Measurements from ENCODE around the gene PRDX3. TPM values are rescaled to one million over a fixed set of nuclear protein-coding genes. Genes with fewer than 3 reads are reported as not detected.
"Not testable (repeated sequence)": the region's sequence is repeated elsewhere in the genome, so short reads cannot be mapped to it uniquely, and the experiment has no call there.

The PRDX3 gene
- total RNA-seq, 2 donors from 2014 or later: 125 to 134 TPM

DNA sequence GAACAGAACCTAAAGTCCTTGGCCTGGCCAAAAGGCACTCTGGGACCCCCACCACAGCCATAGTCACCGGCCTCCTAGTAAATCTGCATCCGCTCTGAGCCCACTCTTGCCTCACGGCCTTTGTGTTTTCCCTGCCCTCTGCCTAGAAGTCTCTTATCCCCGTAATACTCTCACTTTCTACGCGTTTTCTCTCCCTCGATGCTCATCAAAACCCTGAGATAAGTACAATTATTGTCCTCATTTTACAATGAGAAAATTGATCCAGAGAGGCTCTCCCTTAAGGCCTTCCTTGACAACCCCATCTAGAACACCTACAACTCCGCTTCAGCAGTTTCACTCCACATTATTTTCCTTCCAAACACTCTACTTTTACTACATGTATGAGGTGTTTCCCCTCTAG lies 11.6 kb downstream of the PRDX3 start:
- DNase-seq: no peak
- no peak for ATAC-seq (replicated peaks in 1 of 2)
- Mint-ChIP-seq H3K4me3 (peak overlapping the region; percentile 90 to 92), H3K27me3 (ENCODE audit: low read depth) (no peaks in the 10 kb centered on the region), H3K27ac (peak overlapping the region; percentile 26), H3K9me3 (no peaks in the 10 kb centered on the region), H3K4me1 (ENCODE audit: low read depth) (peaks cover 44% of the 10 kb centered on the region), H3K36me3 (ENCODE audit: insufficient read depth in 2 of 2) (peaks cover 11 to 22% of the 10 kb centered on the region in 2 donors)

DNA sequence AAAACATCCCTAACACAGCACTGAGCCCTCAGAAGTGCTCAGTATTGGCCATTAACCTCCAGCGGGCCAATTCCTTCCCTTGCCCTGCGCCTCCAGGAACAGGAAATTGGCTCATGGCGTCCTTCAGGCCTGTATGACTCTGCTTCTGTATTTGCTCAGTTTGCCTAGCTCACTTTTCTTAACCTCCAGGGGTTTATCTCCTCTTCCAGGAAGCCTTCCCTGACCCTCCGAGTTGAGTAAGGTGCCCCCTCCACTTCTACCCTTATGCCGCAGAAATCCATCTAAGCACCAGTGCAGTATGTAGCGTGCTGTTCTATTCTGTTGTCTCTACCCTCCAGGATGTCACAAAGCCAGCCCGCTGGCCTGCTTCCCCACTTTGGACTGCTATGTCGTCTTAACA lies 12.0 kb downstream of the PRDX3 start:
- peak overlapping the region; percentile 90 to 92 for H3K4me3 Mint-ChIP-seq
- H3K4me1 Mint-ChIP-seq (ENCODE audit: low read depth): peaks cover 49% of the 10 kb centered on the region
- ATAC-seq (replicated peaks in 1 of 2) (no peak), DNase-seq (no peak)
- H3K9me3 Mint-ChIP-seq: no peaks in the 10 kb centered on the region
- peaks cover 11 to 22% of the 10 kb centered on the region in 2 donors for H3K36me3 Mint-ChIP-seq (ENCODE audit: insufficient read depth in 2 of 2)
- peak overlapping the region; percentile 23 for H3K27ac Mint-ChIP-seq
- no peaks in the 10 kb centered on the region for H3K27me3 Mint-ChIP-seq (ENCODE audit: low read depth)

DNA sequence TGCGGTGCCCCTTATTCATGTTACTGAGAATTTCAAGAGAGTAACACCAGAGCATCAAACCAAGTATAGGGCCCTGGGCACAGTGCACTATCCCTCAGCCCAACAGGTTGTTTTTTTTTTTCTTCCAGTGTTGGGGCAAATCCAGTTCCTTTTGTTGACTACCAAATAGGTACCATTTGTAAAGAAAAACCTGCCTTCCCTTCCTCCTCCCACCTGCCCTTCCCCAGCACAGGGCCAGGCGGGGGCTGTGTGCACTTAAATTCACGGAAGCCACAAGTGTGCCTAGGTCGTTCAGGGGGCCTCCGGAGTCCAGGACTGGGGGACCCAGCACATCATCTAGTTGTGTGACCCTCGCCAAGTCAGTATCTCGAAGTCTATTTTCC lies 12.5 kb downstream of the PRDX3 start:
- Mint-ChIP-seq H3K27ac (peak overlapping the region; percentile 23), H3K27me3 (ENCODE audit: low read depth) (no peaks in the 10 kb centered on the region), H3K4me3 (peak overlapping the region; percentile 90 to 92), H3K36me3 (ENCODE audit: insufficient read depth in 2 of 2) (peaks cover 11 to 22% of the 10 kb centered on the region in 2 donors), H3K9me3 (no peaks in the 10 kb centered on the region), H3K4me1 (ENCODE audit: low read depth) (peaks cover 52% of the 10 kb centered on the region)
- DNase-seq (no peak), ATAC-seq (replicated peaks in 1 of 2) (peak; percentile 5 to 10)

DNA sequence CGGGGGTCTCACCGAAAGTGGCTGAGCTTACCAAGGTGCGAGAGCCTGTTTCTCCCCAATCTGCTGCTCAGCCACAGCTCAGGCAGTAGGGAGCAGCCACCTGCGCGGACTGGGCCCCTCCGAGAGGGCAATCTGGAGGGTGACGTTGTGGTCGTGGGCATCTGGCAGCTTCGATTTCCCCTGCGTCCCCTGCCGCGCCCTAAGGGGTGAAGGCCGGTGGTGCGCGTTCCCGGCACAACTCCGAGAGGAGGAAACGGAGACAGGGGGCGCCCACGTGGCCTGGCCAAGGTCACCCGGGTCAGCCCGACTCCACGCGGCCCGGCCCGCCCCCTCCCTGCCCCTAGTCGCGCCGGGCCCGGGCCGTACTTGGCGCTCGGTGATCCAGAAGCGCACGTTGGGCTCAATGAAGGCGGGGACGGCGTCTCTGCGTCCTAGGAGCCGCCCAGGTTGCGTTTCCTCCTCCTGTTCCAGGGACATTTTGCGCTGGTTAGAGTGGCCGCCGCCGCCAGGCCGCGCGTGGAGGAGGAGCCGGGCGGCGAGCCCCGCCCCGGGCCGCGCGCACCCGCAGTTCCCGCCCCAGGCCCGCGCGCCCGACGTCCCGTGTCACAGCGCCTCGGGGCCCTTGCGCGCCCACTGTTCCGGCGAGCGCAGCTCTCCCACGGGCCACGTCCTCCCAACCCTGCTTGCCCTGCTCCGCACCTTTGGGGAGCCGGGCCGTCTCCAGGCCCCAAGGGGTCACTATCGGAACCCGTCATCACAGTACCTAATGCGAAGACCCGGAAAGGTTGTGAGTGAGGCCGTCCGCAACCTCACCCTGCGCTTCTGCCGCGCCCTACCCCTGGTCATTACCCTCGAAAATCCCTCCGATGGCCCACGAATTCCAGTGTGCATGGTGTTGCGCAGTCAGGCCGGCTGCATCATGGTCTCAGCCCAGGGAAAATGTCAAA lies 13.2 kb downstream of the PRDX3 start, which contains the start of gene SFXN4:
Gene SFXN4, minus strand, starts transcription at position 544 of the 947 bp plus-strand sequence. Its CDS starts 67 bp downstream, at position 477.
- Mint-ChIP-seq H3K4me1 (ENCODE audit: low read depth) (peaks cover 52% of the 10 kb centered on the region), H3K9me3 (no peaks in the 10 kb centered on the region), H3K4me3 (peak within 1 kb of the TSS; percentile 90 to 92), H3K27ac (peak within 1 kb of the TSS; percentile 68), H3K27me3 (ENCODE audit: low read depth) (no peaks in the 10 kb centered on the region), H3K36me3 (ENCODE audit: insufficient read depth in 2 of 2) (peaks cover 11 to 22% of the 10 kb centered on the region in 2 donors)
- DNase-seq: peak; percentile 83 to 88
- peak; percentile 94 for ATAC-seq (replicated peaks in 1 of 2)

DNA sequence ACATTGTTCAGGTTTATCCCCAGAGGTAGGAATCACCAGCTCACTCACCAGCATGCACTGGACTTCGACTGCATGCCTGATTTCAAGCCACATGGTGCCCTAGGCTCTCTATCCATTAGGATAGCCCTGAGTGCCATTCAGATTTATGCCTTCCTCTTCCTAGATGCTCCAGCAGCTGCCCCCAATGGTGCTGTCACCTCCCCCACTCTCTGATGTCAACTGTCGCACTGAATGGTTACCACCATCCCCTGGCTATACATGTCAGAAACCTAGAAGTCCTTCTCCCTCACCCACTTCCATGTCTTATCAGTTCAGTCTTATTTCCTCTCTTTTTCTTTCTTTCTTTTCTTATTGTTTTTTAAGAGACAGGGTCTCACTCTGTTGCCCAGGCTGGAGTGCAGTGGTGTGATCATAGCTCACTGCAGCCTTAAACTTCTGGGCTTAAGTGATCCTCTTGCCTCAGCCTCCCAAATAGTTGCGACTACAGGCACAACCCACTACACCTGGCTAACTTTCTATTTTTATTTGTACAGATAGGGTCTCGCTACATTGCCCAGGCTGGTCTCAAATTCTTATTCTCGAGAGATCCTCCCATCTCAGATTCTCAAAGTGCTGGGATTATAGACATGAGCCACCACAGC lies 16.0 kb downstream of the PRDX3 start:
- H3K4me3 Mint-ChIP-seq: peak overlapping the region in 1 of 2 donors; percentile 1
- H3K36me3 Mint-ChIP-seq (ENCODE audit: insufficient read depth in 2 of 2): peaks cover 3 to 16% of the 10 kb centered on the region in 2 donors
- H3K4me1 Mint-ChIP-seq (ENCODE audit: low read depth): peaks cover 50% of the 10 kb centered on the region
- H3K27me3 Mint-ChIP-seq (ENCODE audit: low read depth): no peaks in the 10 kb centered on the region
- no peaks in the 10 kb centered on the region for H3K9me3 Mint-ChIP-seq
- no peak for ATAC-seq (replicated peaks in 1 of 2)
- DNase-seq: no peak
- H3K27ac Mint-ChIP-seq: peak overlapping the region; percentile 4

DNA sequence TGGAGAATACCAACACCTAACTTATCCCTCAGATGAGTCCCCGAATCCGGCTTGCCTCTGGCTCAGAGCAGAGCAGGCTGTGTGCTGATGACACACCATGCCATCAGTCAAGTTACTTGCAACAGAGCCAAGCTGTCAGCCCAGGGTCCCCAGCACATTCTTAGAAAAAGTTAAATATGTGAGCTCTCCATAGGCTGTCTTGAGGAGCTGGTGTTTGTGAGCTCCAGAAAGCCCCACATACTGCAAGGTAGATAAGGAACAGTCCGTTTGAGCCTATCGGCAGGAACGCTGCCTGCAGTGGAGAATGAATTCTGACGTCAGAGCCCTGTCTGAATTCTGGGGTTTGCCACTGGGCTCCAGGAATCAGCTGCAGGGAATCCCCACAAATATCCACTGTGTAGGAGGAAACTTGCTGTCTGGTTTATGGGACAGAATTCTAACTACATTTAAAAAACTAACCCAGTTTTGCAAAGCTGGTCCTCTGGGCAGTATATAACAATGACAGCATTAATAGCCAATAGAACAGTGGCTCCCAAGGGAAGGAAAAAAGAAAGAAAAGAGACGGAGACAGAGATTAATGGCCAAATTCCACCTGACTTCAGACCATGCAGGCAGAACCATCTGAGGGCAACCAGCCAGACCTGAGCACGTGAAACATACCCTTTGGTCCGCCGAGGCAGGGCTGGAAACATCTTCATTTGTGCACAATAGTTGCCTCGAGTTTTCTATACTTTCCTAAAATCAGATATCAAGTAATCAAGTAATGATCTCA lies 16.7 kb downstream of the PRDX3 start:
- no peak for DNase-seq

DNA sequence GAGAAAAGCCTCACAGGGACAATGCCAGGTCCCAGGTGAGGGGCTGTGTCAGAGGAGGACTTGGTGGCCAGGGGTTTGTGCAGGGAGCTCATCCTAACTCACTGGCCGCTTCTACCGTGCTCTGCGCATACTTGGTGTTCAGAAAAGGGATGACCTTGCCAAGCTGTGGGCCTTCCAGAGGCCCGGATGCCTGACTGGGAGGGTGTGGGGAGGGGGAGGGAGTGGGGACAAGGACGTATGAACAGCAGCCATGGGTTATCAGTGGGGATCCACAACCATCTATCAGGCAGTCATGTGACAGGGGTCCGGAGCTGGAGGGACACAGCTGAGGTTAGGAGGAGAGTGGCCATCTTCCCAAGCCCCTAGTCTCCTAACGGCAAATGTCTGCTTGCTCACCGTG lies 19.3 kb downstream of the PRDX3 start:
- peaks cover 30% of the 10 kb centered on the region for H3K4me1 Mint-ChIP-seq (ENCODE audit: low read depth)
- H3K4me3 Mint-ChIP-seq: no peak overlapping the region
- H3K36me3 Mint-ChIP-seq (ENCODE audit: insufficient read depth in 2 of 2): peaks cover 5 to 24% of the 10 kb centered on the region in 2 donors
- no peak for ATAC-seq (replicated peaks in 1 of 2)
- no peak overlapping the region for H3K27ac Mint-ChIP-seq
- no peaks in the 10 kb centered on the region for H3K9me3 Mint-ChIP-seq
- no peaks in the 10 kb centered on the region for H3K27me3 Mint-ChIP-seq (ENCODE audit: low read depth)
- no peak for DNase-seq

More for the DNA sequence above, 16.7 kb downstream of the PRDX3 start:
- H3K4me1 Mint-ChIP-seq (ENCODE audit: low read depth): peaks cover 43% of the 10 kb centered on the region
- no peak overlapping the region for H3K27ac Mint-ChIP-seq
- H3K9me3 Mint-ChIP-seq: no peaks in the 10 kb centered on the region
- H3K36me3 Mint-ChIP-seq (ENCODE audit: insufficient read depth in 2 of 2): peaks cover 0 to 10% of the 10 kb centered on the region in 2 donors
- H3K27me3 Mint-ChIP-seq (ENCODE audit: low read depth): no peaks in the 10 kb centered on the region
- no peak for ATAC-seq (replicated peaks in 1 of 2)
- H3K4me3 Mint-ChIP-seq: peak overlapping the region in 1 of 2 donors; percentile 49

DNA sequence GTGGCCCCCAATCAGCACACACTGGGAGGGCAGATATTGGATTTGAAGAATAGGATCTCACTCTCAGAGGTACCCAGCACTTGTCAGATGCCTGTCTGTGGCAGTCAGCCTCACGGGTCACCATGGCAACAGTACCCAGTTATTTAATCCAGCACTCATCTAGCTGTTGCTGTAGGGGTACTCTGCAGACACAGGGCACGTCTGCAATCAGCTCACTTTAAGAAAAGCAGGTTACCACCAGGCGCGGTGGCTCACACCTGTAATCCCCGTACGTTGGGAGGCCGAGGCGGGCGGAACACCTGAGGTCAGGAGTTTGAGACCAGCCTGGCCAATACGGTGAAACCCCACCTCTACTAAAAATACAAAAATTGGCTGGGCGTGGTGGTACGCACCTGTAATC lies 25.0 kb downstream of the PRDX3 start:
- DNase-seq (no peak), ATAC-seq (replicated peaks in 1 of 2) (no peak)
- H3K4me3 Mint-ChIP-seq: no peak overlapping the region
- H3K4me1 Mint-ChIP-seq (ENCODE audit: low read depth): peaks cover 4% of the 10 kb centered on the region
- H3K9me3 Mint-ChIP-seq: no peaks in the 10 kb centered on the region
- no peak overlapping the region for H3K27ac Mint-ChIP-seq
- peaks cover 10 to 36% of the 10 kb centered on the region in 2 donors for H3K36me3 Mint-ChIP-seq (ENCODE audit: insufficient read depth in 2 of 2)
- H3K27me3 Mint-ChIP-seq (ENCODE audit: low read depth): no peaks in the 10 kb centered on the region

DNA sequence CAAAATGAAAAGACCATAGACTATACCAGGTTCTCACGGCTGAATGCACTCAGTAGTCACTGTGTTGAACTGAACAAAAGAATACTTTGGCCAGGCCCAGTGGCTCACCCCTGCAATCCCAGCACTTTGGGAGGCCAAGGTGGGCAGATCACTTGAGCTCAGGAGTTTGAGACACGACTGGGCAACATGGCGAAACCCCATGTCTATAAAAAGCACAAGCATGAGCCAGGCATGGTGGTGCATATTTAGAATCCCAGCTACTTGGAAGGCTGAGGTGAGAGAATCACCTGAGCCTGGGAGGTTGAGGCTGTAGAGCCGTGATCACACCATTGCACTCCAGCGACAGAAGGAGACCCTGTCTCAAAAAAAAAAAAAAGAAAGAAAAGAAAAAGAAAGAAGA lies 25.6 kb downstream of the PRDX3 start:
- no peak for DNase-seq
- no peaks in the 10 kb centered on the region for H3K27me3 Mint-ChIP-seq (ENCODE audit: low read depth)
- H3K9me3 Mint-ChIP-seq: no peaks in the 10 kb centered on the region
- H3K36me3 Mint-ChIP-seq (ENCODE audit: insufficient read depth in 2 of 2): peaks cover 10 to 36% of the 10 kb centered on the region in 2 donors
- ATAC-seq (replicated peaks in 1 of 2): no peak
- no peak overlapping the region for H3K4me3 Mint-ChIP-seq
- peaks cover 4% of the 10 kb centered on the region for H3K4me1 Mint-ChIP-seq (ENCODE audit: low read depth)
- peak overlapping the region; percentile 80 for H3K27ac Mint-ChIP-seq

DNA sequence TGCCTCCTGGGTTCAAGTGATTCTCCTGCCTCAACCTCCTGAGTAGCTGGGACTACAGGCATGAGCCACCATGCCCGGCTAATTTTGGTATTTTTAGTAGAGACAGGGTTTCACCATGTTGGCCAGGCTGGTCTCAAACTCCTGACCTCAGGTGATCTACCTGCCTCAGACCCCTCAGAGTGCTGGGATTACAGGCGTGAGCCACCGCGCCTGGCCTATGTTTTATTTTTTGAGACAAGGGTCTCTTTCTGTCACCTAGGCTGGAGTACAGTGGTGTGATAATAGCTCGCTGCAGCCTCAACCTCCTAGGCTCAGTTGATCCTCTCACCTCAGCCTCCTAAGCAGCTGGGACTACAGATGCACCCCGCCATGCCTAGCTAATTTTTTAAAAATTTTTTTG lies 27.0 kb downstream of the PRDX3 start:
- H3K4me3 Mint-ChIP-seq; H3K4me1 Mint-ChIP-seq (ENCODE audit: low read depth); DNase-seq; H3K27me3 Mint-ChIP-seq (ENCODE audit: low read depth); H3K9me3 Mint-ChIP-seq; H3K27ac Mint-ChIP-seq; ATAC-seq (replicated peaks in 1 of 2): not testable (repeated sequence)
- peaks cover 9 to 31% of the 10 kb centered on the region in 2 donors for H3K36me3 Mint-ChIP-seq (ENCODE audit: insufficient read depth in 2 of 2)

DNA sequence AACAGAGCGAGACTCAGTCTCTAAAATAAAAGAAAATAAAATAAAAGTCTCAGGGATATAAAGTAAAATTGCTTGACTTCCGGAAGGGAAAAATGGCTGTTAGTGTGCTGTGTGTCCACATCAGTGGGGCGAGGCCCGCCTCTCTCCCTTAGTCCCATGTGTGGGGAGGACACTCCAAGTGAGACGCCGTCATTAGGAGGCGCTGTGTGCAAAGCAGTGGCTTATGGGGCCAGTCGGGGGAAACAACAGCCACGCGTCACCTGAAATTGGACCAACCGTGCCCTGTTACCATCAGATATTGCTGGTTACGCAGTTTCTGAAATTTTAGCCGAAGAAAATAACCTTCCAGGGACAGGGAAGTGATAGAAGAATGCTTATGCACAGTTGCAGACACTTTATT lies 28.9 kb downstream of the PRDX3 start:
- DNase-seq: no peak
- peaks cover 5 to 21% of the 10 kb centered on the region in 2 donors for H3K36me3 Mint-ChIP-seq (ENCODE audit: insufficient read depth in 2 of 2)
- no peak for ATAC-seq (replicated peaks in 1 of 2)
- H3K27me3 Mint-ChIP-seq (ENCODE audit: low read depth): no peaks in the 10 kb centered on the region
- no peaks in the 10 kb centered on the region for H3K9me3 Mint-ChIP-seq
- no peaks in the 10 kb centered on the region for H3K4me1 Mint-ChIP-seq (ENCODE audit: low read depth)
- H3K27ac Mint-ChIP-seq: no peak overlapping the region
- H3K4me3 Mint-ChIP-seq: no peak overlapping the region

DNA sequence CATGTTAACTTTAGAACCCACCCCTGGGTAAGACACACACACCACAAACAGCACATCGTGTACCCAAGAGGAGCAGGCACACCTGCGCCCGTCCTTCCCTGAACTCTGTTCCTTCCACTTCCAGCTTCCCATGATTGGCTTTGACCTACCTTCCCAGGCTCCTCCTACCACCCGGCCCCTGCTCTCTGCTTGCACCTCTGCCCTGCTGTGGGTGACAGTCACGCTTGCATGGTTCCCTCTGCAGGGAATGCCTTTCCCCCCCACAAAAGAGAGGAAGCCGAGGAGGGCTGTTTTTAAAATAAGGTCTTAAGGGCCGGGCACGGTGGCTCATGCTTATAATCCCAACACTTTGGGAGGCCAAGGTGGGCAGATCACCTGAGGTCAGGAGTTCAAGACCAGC lies 29.5 kb downstream of the PRDX3 start:
- DNase-seq (no peak), ATAC-seq (replicated peaks in 1 of 2) (no peak)
- H3K27me3 Mint-ChIP-seq (ENCODE audit: low read depth): no peaks in the 10 kb centered on the region
- no peaks in the 10 kb centered on the region for H3K9me3 Mint-ChIP-seq
- no peak overlapping the region for H3K27ac Mint-ChIP-seq
- H3K36me3 Mint-ChIP-seq (ENCODE audit: insufficient read depth in 2 of 2): peaks cover 4 to 16% of the 10 kb centered on the region in 2 donors
- H3K4me3 Mint-ChIP-seq: no peak overlapping the region
- H3K4me1 Mint-ChIP-seq (ENCODE audit: low read depth): no peaks in the 10 kb centered on the region

DNA sequence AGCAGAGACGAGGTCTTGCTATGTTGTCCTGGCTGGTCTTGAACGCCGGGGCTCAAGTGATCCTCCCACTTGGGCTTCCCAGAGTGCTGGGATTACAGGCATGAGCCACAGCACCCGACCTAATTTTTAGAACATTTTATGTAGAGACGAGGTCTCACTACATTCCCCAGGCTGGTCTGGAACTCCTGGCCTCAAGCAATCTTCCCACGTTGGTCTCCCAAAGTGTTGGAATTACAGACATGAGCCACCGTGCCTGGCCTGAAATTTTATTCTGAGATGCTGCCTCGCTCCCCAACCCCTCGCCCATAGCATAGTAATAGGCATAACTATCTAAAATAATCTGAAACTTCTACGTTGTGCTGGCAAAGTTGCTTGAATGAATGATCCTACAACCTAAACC lies 35.0 kb downstream of the PRDX3 start:
- H3K27ac Mint-ChIP-seq: peak overlapping the region; percentile 73
- peaks cover 10% of the 10 kb centered on the region for H3K4me1 Mint-ChIP-seq (ENCODE audit: low read depth)
- H3K9me3 Mint-ChIP-seq: no peaks in the 10 kb centered on the region
- no peak for ATAC-seq (replicated peaks in 1 of 2)
- H3K27me3 Mint-ChIP-seq (ENCODE audit: low read depth): no peaks in the 10 kb centered on the region
- DNase-seq: no peak
- H3K4me3 Mint-ChIP-seq: no peak overlapping the region
- peaks cover 0 to 7% of the 10 kb centered on the region in 2 donors for H3K36me3 Mint-ChIP-seq (ENCODE audit: insufficient read depth in 2 of 2)

All from activated T-cell treated with anti-CD3 and anti-CD28 coated beads, Interleukin-2, amount 50 U/mL, for 72 hours (primary cell).